Measurements from ENCODE around the gene PSMD2.
"Not testable (repeated sequence)": the region's sequence is repeated elsewhere in the genome, so short reads cannot be mapped to it uniquely, and the experiment has no call there.

The PSMD2 gene

DNA sequence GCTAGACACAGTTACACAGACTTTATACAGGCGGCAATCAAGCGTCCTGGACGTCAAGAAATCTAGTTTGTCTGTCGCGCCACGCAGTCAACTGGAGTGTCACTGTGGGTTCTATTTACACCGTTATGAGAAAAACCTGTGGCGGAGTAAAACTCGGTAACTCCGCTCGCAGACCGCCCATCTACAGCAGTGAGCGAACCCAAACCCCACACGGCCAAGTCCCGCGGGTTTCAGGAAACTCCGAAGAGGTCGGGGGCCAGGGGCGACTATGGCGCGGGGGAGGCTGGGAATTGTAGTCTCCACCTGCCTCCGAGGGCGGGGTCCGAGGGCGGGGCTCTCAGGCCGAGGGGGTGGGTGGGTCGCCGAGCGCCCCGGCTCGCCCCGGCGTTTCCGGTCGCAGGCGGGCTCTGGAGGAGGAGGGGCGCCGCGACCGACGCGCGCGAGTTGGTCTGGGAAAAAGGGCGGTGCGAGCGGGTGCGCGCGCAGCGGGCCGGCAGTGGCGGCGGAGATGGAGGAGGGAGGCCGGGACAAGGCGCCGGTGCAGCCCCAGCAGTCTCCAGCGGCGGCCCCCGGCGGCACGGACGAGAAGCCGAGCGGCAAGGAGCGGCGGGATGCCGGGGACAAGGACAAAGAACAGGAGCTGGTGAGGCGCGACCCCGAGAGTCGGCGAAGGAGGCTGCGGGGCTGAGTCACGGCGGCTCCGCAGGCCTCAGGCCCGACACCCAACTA, at the start of gene PSMD2:
PSMD2 (plus strand) TSS at position 483 of the 729 bp plus-strand sequence; CDS start at position 509, 26 bp downstream.
- FAIRE-seq: no peak
- DNase-seq (ENCODE audit: low spot score): peak; percentile 99

GRCh38 chr3:184249412-184250166, 49.5 kb upstream of the PSMD2 start, which contains the start of gene EEF1AKMT4:
Gene EEF1AKMT4 (plus strand): TSS chr3:184249672. CDS start chr3:184249695, 23 bp downstream.
- peak; percentile 63 for FAIRE-seq
- peak; percentile 97 for DNase-seq (ENCODE audit: low spot score)

GRCh38 chr3:184250167-184250828, 48.7 kb upstream of the PSMD2 start:
- FAIRE-seq: no peak
- peak; percentile 86 for DNase-seq (ENCODE audit: low spot score)

DNA sequence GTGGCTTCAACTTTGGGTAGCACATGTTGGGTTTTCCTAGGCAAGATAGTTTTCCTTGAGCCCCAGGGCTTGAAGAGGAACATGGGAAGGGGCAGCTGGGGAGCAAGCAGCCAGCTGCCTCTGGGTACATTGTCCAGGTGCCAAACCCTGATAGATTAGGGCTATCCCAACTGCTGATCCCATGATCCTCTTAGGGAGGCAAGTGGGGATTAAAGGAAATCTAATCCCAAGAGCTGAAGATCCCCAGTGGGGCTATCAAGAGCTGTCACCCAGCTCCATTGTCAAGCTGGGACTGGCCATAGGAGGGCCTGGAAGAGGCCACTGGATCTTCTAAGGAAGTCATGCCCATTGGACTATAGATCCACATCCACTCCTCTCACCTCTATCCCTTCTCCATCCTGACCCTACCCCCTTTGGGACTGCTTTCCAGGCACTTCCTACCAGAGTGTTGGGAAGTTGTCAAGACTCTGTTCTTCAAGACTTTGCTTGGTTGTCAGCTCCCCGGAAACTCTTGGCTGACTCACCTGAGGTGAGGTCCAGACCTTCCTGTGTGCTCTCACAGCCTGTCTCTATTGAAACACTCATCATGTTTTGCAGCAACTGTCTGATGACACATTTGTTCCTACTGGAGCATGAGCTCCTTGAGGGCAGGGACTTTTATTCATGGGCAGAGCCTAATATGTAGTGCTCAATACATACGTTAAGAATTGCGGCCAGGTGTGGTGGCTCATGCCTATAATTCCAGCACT, 43.6 kb upstream of the PSMD2 start:
- FAIRE-seq: peak; percentile 48

DNA sequence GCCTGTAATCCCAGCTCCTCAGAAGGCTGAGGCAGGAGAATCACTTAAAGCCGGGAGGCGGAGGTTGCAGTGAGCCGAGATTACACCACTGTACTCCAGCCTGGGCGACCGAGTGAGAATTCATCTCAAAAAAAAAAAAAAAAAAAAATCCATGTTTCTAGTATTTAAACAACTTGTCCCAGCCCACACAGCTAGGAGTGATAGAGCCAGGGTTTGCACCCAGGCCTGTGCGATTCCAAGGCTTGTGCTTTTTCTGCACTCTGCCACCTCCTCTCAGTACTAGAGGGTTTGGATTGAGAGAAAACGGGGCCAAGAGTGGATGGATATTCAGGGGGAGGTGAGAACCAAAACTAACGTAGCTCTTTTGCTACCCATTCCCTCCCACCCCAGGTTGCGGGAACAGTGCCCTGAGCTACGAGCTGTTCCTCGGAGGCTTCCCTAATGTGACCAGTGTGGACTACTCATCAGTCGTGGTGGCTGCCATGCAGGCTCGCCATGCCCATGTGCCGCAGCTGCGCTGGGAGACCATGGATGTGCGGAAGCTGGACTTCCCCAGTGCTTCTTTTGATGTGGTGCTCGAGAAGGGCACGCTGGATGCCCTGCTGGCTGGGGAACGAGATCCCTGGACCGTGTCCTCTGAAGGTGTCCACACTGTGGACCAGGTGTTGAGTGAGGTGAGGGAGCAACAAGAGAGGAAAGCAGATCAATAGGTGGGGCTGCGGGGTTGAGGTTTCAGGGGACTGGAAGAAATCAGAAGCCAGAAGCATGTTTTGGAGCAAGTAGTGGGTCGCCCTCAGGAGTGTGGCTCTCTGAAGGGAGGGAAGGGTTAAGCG, 41.7 kb upstream of the PSMD2 start:
- no peak for DNase-seq (ENCODE audit: low spot score)
- FAIRE-seq: no peak

More for the DNA sequence above, 43.6 kb upstream of the PSMD2 start:
- no peak for DNase-seq (ENCODE audit: low spot score)

DNA sequence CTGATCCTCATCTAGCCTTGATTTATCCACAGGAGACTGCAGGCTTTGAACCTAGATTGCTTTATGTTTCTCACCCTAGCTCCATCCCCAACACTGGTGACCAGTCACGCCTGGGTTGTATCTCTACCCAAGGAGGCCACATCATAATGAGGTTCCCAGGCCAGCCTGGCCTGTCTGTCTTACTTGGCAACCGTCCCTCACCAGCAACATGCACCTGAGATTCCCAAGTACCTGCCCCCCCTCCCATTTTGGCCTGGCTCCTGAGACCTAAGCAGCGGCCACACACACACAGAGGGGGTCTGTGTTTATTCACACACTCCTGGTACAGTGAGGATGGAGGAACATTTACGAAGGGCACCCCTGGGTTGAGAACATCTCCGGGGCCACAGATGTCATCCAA, 40.1 kb upstream of the PSMD2 start:
- DNase-seq (ENCODE audit: low spot score) (no peak), FAIRE-seq (no peak)

DNA sequence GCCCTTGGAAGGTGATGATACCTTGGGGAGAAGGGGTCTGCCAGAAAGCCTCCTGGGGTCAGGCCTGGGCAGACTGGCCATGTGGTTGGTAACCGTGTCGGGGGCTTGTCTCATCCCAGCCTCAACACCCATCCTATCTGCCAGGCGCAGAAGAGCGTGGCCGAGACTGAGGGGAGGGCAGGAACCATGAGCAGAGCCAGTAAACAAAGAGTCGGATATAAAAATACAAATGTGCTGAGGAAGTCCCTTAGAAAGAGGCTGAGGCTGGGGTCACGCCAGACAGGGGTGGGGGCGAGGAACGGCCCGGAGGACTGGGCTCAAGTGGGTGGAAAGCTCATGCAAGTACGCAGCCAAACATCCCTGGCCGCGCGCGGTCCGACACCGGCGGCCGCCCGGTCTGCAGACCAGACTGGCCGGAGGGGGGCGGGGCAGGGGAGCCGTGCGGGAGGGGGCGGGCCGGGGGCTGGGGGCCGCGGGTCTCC, 39.6 kb upstream of the PSMD2 start:
- FAIRE-seq: no peak
- DNase-seq (ENCODE audit: low spot score): no peak

GRCh38 chr3:184259878-184260723, 38.9 kb upstream of the PSMD2 start:
- FAIRE-seq (peak; percentile 40), DNase-seq (ENCODE audit: low spot score) (peak; percentile 80)

DNA sequence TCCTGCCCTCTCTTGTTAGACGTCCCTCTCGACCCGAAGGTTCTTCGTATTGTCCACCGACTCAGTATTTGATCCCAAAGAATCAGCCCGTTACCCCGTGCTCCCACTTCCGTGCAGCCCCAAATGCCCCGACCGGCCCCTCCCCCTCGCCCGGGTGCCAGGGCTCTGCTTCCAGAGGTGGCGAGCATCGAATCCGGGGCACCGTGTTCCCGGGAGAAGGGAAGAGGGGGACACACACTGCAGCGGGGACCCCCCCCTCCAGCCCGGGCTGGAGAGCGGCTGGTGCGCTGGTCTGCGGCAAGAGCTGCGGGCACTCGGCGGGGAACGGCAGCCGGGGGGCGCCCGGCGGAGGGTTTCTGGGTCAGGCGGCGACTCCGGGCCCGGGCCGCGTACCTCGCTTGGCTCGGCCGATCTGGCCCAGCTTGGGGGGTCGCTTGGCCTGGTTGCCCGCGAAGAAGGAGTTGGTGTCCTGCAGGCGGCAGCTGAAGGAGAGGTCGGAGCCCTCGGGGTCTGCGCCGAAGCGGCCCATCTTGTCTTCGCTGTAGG, 38.2 kb upstream of the PSMD2 start:
- DNase-seq (ENCODE audit: low spot score) (no peak), FAIRE-seq (no peak)

DNA sequence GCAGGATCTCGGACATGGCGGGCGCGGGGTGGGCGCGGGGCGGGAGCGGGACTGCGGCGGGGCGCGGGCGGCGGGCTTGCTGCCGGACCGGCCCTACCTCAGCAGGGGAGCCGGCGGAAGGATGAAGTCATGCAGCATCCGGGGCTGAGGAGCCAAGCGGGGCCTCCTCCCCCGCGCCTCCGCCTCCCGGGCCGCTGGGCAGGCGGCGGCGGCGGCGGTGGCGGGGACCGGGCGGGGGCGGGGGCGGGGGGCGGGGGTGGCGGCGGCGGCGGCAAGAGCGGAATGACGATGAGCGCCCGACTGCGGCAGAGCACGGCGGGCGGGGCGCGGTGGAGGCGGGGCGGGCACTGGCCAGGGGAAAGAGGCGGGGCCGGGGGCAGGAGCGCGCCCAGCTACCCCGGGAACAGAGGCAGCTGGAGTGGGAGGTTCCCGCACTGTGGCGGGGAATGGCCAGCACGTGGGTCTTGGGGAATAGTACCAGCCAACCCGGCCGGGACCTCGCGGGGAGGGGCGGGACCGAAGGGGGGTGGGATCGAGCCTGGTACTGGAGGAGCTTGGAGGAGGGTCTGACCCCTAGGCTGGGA, 37.7 kb upstream of the PSMD2 start, which contains the start of gene CAMK2N2:
CAMK2N2 (minus strand) TSS at position 284 of the 584 bp plus-strand sequence; CDS start at position 16, 268 bp downstream.
- FAIRE-seq: peak; percentile 37
- peak; percentile 96 for DNase-seq (ENCODE audit: low spot score)

GRCh38 chr3:184261854-184262763, 36.9 kb upstream of the PSMD2 start:
- DNase-seq (ENCODE audit: low spot score) (no peak), FAIRE-seq (peak; percentile 9)

GRCh38 chr3:184262764-184263179, 36.3 kb upstream of the PSMD2 start:
- FAIRE-seq: no peak
- DNase-seq (ENCODE audit: low spot score): no peak

DNA sequence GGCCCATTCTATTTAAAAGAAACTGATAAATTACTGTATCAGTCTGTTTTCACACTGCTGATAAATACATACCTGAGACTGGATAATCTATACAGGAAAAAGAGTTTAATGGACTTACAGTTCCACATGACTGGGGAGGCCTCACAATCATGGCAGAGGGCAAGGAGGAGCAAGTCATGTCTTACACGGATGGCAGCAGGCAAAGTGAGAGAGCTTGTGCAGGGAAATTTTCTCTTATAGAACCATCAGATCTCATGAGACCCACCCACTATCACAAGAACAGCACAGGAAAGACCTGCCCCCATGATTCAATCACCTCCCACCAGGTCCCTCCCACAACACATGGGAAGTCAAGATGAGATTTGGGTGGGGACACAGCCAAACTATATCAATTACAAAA, 31.8 kb upstream of the PSMD2 start:
- not testable (repeated sequence) for FAIRE-seq; DNase-seq (ENCODE audit: low spot score)

GRCh38 chr3:184272269-184272668, 26.8 kb upstream of the PSMD2 start:
- DNase-seq (ENCODE audit: low spot score) (no peak), FAIRE-seq (no peak)

DNA sequence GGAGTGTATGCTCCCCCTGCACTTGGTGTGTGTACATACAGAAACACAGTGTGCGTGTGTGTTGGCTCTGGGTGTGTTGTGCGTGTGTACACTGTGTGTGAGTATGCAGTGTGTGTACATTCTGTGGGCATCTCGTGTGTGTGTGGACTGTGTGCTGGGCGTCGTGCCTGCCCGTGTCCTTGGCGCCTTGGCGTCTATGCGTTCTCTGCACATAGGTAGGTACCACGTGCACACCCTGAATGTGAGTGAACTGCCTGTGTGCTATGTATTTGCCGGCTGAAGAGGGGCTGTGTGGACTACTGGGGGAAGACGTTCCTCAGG, 23.7 kb upstream of the PSMD2 start:
- DNase-seq (ENCODE audit: low spot score) (no peak), FAIRE-seq (peak; percentile 80)

DNA sequence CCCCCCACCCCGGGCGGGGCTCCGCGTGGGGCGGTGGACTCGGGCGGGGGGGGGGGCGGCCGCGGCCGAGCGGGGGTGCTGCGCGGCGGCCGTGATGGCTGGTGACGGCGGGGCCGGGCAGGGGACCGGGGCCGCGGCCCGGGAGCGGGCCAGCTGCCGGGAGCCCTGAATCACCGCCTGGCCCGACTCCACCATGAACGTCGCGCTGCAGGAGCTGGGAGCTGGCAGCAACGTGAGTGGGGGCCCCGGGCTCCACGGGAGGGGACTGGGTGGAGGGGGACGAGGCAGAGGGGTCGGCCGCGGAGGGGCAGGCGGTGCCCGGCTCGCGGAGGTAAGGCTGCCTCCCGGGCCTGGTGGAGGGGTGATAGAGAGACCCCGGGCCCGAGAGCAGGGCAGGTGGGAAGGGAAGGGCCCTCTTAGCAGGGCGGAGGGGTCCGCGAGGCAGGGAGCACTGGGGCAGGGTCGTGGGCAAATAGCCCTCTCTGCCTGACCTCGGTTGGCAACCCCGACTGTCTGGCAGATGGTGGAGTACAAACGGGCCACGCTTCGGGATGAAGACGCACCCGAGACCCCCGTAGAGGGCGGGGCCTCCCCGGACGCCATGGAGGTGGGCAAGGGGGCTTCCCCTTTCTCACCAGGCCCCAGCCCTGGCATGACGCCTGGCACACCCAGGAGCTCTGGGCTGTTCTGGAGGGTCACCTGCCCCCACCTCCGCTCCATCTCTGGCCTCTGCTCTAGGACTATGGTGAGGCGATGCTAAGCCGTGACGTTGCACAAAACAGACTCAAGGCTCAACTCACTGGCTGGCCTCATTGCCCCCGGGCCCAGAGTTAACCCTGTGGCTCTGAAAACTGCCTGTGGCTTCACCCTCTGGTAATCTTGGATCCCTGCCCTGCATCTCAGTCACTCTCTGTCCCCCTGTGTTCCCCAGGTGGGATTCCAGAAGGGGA, 22.8 kb upstream of the PSMD2 start, which contains the start of gene ECE2:
ECE2 (plus strand) TSS at position 62 of the 950 bp plus-strand sequence; CDS start at position 194, 132 bp downstream.
- DNase-seq (ENCODE audit: low spot score): no peak
- FAIRE-seq: no peak
